Measurements from ENCODE around the gene NRP1.
A peak's percentile ranks its signal among the peaks of the same experiment; 100 is the strongest.
"Not testable (repeated sequence)": the region's sequence is repeated elsewhere in the genome, so short reads cannot be mapped to it uniquely, and the experiment has no call there.

NRP1 gene

DNA sequence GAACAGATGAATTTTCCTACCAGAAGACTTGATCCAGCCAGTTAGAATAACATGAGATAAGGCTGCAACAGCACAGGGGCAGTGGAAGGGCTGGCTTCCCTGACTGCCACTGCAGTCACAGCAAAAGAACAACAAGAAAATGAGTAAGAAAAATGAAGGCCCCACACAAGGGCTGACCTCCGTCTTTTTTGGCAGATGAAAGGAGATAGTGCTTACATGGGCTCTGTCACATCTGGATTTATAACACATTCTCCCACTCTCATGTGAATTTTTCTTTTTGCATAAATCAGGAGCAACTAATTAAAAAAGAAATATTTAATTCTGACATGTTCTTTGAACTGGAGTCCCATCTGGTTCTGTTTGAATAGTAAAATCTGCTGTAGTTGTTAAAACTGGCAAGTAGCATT is 99.6 kb downstream of the NRP1 start:
- no peak for DNase-seq

DNA sequence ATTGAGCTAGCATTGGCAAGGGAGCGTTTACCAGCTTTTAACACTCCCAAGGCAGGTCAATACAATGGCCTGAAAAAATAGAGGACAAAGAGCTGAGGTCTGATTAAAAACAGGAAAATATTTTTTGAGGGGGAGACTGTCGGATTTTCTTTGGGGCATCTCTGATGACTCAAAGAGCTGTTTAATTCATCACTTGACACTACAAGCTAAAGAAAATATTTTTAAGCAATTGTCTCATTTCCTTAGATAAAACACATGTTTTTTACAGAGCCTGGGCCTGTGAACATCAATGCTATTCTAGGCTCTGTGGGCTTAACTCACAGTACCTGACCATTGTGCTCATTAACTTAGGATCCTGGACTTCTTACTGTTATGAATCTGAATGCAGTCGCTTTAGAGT is 100.8 kb downstream of the NRP1 start:
- DNase-seq = no peak

DNA sequence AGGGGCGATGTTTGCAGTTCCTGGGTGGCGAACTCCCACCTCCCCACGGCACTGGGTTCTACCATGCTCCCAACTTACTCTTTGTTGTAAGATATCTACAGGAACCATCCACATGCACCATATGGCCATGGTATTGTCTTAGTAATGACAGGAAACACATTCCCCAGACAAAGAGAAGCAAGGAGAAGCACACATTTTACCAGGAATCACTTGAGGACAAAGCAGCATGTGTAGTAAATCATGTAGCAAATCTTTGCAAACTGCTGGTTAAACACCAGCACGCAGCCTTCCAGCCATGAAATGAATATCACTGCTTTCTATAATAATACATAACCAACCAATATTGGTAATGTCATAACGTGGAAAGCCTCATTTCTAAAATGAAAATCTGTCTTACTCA is 101.2 kb downstream of the NRP1 start:
- DNase-seq = no peak

DNA sequence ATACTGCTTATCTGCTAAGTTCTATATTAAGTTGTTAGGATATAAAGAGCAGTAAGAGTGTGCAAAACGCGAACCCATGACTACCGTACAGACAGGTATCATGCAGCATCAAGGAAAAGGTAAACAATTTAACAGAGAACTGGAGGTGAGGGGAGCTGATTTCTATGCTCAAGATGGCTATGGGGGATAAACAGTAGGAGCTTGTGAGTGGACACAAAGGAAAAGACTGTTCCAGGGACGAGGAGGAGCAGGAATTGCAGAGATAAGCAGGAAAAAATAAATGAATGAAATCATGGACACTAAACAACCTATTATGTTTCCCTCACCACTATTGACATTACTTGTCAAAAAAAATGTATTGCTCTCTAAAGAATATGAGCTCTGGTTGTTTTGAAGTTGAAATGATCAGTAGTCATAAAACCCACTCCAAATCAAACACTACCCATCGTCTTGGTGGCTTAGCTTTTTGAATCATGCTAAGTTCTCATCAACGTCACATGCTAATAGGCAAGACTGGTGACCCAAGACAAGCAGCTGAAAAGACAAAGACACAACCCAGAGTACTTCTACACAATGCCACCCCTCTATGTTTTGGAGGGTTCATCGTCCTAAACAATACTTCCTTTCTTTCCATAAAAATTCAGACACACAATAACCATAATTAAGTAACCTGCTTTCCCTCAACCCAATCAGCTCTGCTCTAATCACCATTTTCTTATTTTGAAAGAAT is 102.7 kb downstream of the NRP1 start:
- DNase-seq = no peak

DNA sequence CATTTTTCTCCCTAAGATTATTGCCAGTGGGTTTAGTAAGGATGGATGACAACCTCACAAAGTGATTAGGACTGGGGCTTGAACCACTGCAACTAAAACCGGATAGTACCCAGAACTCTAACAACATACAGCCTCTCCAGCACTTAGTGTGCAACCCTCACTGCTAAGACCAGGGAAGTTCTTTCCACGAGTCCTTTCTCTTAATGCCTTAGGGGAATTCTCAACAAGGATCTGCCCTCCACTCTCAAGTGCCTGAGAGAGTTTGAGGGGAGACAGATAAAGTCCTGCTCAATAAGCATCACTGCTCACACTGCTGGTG is 104.6 kb downstream of the NRP1 start:
- no peak for DNase-seq

DNA sequence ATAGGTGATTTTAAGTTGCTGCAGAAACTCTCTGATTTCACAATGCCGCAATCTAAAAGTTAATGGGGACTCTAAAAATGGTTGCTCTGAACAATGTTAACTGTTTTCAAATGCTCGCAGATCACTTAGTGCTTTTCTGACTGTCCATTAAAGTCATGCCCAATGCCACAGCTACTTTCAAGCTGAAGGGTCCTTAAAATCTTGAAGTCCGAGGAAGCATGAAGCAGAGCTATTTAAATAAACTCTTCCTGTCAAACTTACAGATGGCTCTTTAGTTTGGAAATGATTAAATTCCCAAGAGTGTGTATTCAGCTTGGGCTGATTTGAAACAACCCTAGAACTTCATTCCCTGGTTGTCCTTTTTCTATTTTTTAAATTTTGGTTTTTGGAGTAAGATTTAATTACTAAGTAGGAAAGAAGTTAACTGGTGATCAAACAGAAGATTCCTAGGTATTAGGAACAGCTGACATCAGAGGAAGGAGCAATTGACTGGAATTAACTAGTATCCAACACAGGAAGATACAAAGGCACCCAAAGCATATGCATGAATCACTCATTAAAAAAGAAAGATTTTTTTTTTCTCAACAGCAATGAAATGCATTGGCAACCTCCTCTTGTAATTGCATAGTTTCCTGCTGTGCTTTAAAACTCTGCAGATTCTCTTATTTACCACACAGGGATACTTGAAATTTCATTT is 105.1 kb downstream of the NRP1 start:
- DNase-seq = no peak

DNA sequence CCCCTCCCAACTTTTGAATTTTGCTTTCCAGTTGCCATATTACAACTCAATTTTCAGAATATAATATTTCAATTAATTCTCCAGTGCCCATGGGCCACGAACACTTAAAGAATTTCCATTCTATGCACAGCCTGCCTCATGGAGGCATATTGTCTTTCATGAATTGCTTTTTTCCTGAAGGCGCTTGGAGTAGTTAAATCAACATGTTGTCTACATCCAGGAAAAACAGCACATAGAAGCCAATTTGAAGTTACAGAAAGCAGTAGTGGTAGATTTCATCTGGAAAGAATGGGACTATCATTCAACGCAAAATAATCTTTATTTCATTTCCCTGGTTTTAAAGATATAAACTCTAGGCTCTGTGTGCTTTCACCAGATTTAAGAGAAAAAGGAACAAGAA is 106.0 kb downstream of the NRP1 start:
- no peak for DNase-seq

DNA sequence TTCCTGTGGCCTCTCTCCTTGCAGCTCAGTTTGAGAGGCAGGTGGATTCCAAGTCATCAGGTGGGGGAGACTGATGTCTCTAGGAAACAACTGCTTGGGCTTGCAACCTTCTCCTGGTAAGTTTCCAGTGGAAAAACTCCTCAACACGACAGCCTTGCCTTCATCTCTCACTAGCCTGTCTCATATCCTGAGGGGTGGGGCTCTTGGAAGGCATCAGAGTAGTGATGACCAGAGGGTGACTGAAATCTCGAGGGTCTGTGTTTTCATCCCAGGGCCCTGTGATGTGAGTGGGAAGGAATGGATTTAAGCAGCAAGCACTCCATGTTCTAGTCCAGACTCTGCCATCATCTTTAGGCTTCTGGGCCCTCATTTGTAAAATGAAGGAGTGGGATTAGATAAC is 107.0 kb downstream of the NRP1 start:
- no peak for DNase-seq

DNA sequence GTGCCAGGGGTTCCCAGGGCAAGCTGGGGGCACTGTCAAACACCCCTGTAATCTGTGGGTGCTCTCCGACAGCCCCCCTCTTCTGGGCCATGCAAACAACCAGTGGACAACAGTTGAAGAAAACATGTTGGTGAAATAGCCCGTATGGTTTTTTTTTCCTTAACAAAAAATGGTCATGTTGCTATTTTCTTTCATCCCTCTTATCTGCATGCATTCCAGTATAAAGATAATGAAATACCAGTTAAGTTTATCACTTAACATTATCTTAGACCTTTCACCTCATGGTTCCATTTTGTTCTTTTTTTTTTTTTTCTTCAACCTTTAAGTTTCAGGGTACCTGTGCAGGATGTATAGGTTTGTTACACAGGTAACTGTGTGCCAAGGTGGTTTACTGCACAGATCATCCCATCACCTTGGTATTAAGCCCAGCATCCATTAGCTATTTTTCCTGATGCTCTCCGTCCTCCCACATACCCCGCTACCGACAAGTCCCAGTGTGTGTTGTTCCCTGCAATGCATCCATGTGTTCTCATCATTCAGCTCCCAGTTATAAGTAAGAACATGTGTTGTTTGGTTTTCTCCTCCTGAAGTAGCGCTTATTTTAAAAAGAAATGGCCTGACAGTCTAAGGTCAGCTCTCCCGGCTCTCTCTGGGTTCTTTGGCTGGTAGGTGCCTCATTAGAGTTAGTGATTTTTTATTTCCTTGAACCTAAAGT is 110.1 kb downstream of the NRP1 start:
- no peak for DNase-seq

DNA sequence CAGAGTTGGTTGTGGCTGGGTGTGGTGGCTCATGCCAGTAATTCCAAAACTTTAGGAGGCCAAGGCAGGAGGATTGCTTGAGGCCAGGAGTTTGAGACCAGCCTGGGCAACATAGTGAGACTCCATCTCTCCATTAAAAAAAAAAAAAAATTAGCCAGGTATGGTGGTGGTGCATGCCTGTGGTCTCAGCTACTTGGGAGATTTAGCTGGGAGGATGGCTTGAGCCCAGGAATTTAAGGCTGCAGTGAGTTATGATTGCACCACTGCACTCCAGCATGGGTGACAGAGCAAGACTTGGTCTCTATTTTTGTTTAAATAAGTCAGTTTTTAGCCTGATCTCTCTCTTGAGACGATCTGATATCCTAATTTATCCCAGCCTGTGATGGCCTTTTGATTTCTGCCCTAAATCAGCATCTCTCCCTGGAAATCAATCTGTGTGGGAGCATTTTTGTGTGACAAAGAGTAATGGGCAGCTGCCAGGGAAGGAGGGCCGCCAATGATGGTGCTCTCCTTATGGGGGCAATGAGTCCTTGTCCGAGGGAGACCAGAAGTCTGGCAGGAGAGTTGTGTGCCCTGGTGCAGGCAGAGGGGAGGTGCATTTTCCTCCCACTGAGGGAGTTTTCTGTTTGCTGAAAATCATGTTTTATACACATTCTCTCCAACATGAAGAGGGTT is 111.0 kb downstream of the NRP1 start:
- DNase-seq = no peak

DNA sequence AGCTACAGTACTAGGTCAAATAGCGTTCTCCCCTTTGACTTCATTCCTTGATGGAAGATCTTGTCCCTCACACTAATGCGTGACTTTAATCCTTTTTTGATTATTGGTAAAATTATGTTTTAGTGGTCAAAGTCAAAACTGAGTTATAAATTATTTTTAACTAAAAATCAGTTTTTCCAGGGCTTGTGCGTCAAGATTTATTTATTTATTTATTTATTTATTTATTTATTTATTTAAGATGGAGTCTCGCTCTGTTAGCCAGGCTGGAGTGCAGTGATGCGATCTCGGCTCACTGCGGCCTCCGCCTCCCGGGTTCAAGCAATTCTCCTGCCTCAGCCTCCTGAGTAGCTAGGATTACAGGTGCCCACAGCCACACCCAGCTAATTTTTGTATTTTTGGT is 112.2 kb downstream of the NRP1 start:
- DNase-seq = not testable (repeated sequence)

DNA sequence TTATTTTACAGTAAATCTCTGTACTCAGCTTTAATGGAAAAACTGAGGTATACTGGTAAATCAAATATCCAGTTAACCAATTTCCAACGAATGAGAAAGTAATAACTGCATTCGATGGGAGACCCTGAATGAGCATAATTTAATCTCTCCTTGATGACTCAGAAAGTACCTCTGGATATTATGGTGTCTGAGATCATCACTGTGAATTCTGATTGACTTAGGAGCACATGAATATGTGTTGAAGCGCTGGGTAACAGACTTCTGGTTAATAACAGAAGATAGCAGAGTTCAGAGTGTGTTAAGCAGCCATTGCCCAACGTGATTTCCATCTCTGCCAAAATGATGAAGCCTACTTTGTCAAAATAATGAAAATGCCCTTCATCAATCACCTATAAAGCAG is 116.6 kb downstream of the NRP1 start:
- DNase-seq = no peak

DNA sequence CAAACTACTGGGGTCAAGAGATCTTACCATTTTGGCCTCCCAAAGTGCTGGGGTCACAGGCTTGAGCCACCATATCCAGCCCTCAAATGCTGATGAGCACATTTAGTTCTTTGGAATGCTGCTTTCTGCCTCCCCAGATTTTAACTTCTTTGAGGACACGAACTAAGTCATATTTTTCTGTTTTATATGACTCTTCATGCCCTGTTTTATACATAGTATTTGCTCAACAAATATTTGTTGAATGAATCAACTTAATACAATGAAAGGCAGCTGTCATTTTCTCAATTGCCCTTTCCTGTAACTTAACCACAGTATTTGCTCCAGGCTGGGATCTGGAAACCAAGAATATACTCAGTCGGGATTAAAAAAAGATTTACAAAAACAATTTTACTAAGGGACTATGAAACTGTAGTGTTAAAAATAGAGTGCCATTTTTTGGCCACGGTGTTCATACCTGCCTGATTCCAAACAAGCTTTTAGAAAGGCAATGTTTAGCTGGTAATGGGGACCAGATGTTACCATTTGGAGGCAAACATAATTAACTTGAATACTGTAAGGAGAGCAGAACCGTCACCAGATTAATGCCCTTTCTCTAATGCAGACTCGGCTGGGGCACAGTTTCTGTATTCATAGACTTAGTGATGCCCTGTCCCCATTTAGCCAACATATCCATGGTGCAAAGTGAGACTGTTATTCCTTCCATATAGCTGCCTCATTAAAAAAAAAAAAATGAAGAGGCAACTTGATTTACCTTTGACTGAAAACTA is 117.6 kb downstream of the NRP1 start:
- peak; percentile 35 for DNase-seq

DNA sequence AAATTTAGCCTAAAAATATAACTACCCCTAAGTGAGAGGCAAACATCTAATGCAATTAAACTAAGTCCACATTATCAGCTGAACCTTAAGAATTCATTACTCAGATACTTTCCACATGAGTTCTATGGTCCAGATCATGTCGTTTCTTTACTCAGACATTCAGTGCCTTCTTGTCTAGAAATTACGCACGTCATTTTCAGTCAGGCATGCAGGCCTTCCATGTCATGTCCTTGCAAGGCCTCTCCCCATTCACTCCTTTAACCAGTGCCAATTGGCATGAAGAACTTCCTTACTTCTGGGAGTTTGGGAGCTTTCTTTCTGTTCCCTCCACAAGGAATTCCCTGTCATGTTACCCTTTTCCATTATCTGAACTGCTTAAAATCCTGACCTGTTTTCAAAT is 118.8 kb downstream of the NRP1 start:
- no peak for DNase-seq

DNA sequence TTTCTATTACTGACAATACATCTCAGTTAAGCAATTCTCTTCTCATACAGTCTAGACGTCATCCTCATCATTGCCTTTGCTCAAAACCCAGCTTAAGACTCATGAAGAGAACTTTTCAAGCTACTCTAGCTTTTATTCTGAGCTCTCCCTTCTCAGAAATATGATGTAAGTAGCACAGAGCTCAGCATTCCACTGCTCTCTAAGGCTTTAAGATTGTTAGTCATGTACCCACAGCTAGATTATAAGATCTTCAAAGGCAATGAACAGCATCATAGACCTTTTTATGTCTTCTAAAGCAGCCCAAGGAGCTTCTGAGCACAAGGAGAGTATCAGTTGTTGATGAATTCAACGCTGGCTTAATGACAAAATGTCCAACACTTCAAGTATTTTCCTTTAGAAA is 119.3 kb downstream of the NRP1 start:
- DNase-seq = no peak

DNA sequence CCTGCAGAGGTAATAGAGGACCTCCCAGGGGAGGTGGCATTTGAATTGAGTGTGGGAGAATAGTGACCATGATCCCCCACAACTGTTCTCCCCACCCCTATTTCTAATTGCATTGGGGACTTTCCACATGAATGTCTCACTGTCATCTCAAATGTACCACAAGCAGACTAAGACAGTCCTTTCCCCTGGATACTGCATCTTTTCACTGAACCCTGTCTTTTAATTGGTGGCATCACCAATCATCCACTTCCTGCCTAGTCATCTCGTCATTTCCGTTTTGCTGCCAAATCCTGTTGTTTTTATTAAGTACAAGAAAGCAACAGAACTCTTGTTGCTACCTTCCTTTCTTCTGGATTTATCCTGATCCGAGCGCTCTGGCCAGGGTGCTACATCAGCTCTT is 120.3 kb downstream of the NRP1 start:
- DNase-seq = no peak

DNA sequence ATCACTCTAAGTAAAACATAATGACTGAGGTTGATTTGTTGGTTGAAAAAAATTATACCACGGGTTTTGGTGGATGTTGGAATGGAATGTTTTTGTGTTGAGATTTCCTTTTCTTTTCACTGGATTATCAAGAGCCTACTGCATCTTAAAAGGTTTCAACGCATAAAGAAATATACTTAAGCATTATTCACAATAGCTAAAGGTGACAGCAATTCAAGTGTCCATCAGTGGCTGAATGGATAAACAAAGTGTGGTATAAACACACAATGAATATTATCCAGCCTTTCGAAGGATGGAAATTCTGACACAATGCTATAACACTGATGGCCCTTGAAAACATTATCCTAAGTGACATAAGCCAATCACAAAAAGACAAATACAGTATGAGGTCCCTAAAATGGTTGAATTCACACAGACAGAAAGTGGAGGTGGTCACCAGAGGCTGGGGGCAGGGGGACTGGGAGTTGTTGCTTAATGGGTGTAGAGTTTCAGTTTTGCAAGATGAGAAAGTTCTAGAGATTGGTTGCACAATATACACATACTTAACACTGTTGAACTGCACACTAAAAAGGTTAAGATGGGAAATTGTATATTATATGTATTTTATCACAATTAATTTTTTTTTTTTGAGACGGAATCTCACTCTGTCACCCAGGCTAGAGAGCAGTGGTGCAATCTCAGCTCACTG is 122.3 kb downstream of the NRP1 start:
- no peak for DNase-seq

DNA sequence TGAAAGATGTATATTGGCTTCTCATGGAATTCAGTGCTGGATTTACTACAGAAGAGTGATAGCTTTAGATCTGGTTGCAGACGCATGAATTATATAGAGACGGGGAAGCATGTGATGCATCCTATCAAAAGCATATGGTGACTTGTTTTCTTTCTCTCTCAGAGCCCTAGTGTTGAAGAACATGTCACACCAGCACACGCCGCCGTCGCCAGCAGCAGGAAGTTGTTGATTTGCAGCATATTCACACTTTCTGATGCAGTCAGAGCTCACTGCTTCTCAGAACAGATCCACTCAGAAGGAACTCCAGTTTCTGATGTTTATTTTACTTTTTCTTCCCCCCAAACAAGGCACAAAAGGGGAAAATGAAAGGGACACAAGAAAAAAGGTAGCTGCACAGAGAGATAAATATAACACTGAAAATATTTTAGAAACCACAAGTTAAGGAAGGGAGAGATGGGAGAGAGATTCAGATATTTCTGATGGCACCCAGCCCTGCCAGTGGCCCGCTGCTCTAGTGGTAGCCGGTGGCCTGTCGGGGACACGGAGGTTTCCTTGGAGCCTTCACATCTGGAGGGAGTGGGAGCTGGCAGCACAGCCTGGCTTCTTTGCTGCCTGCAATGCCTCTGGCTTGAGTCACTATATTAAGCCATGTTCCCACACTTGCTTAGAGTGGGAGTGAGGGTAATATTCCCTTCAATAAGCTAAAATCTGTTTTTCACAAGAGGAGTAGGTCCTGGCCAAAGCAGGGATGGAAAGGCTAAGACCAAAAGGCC is 123.2 kb downstream of the NRP1 start:
- no peak for DNase-seq

DNA sequence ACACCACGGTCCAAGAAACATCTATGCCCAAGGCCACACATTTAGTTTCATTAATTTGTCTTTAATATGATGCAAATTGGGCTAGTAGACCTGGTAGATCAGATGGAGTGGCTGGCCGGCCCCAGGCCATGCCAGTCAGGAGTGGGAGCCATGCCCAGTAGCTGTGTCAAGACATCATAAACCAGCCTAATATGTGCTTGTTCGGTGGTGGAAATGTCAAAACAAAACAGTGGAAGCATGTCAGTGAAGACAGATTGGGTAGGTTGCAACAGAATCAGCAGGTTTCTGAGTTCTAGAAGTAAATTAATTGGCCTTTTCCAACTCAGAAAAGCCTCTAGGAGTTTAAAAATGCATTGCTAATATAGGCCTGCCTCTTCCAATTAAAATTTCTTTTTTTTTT is 124.7 kb downstream of the NRP1 start:
- DNase-seq = no peak

DNA sequence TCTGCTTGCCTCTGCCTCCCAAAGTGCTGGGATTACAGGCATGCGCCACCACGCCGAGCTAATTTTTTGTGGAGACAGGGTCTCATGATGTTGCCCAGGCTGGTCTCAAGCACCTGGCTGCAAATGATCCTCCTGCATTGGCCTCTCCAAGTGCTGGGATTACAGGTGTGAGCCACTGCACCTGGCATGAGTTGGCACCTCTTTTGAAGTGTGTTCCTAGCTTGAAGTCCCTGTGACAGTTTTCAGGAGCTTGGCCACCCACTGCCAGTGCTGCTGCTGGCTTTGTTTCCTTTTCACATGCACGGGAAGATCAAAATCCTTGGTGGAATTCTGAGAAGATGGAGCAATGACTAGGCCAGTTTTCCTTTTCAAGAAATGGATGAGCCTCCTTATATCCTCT is 126.3 kb downstream of the NRP1 start:
- DNase-seq = no peak

DNA sequence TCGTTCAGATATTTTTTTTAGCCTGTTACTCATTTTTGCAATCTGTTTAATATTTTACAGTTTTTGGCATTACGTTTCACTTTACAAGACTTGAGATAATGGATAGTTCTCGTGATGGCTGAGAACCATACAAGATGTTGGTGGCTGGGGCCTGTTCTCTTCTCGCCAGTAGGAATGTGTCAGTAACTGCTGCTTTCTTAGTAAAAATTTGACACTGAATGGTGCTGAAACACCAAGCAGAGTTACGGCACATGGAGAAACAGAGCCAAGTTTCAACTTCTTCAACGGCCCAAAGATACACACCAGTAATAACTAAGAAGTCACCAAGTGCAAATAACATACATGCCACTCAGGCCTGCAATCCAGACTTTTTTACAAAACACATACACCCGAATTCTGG is 130.4 kb downstream of the NRP1 start:
- DNase-seq = no peak

DNA sequence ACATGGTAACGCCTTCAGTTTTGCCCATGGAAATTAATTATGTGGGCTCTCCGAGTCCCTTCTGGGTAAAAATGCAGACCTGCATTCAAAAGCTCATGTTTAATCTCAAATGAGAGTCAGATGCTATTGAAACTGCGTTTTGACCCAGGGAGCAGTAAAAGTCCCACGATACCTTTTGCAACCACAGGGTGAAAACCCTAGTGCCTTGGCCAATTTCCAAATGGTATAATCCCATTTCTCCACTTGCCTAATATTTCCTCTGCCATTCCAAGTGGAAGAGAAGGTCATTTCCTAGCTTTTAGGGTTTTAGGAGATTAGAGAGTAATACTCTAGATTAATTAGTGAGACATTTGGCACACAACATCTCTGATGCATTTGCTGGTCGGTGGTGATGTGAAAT is 132.5 kb downstream of the NRP1 start:
- DNase-seq = no peak

Measured in NCI-H2171 (cell line).